Loucy (cell line): ENCODE measurements around the gene MRPL49.

Source experiments
- CTCF ChIP-seq: fragments of 200-600 bp; sonication (generic); conservative IDR thresholded peaks from 2 replicates; pipeline ENCODE4 v1.5.1; 2014; ENCODE audit warnings: mild to moderate bottlenecking, antibody characterized with exemption, low read length
- EZH2phosphoT487 ChIP-seq: fragments of 200-600 bp; IDR thresholded peaks from 2 replicates; pipeline ENCODE4 v1.6.1; 2018; ENCODE audit warnings: antibody characterized with exemption, mild to moderate bottlenecking, moderate library complexity, borderline replicate concordance

- TF ChIP-seq CTCF (no peak), EZH2phosphoT487 (no peak)
These were observed 26.5 kb downstream of the MRPL49 start for GRCh38 chr11:65148657-65149056.
